GM19468 (cell line): ENCODE results near the gene ZFP69B.
"Not testable (repeated sequence)": the region's sequence is repeated elsewhere in the genome, so short reads cannot be mapped to it uniquely, and the experiment has no call there.

Experiments used
- ATAC-seq: cut with Tn5 transposase; IDR thresholded peaks from one replicate; pipeline ENCODE4 v1.9.1; 2021; ENCODE audit warnings: mild to moderate bottlenecking, moderate library complexity, moderate number of reproducible peaks; ENCODE audit not compliant: unreplicated experiment; ENCODE audit errors: extremely low read depth

The ZFP69B gene

GRCh38 chr1:40432644-40433390, 17.5 kb upstream of the ZFP69B start:
- ATAC-seq: no peak

GRCh38 chr1:40435471-40435870, 14.8 kb upstream of the ZFP69B start:
- ATAC-seq: no peak

GRCh38 chr1:40435876-40436275, 14.4 kb upstream of the ZFP69B start:
- no peak for ATAC-seq

GRCh38 chr1:40438391-40439015, 11.8 kb upstream of the ZFP69B start:
- ATAC-seq: no peak

- ATAC-seq: no peak
Observed at GRCh38 chr1:40439247-40439646, 11.0 kb upstream of the ZFP69B start.

- ATAC-seq: no peak
Observed at GRCh38 chr1:40450495-40451237, 390 bp downstream of the ZFP69B start.

- no peak for ATAC-seq
Observed at GRCh38 chr1:40451238-40451585, 936 bp downstream of the ZFP69B start.

- ATAC-seq: no peak
Observed at GRCh38 chr1:40454873-40455272, 4.6 kb downstream of the ZFP69B start.

GRCh38 chr1:40462956-40463590, 12.8 kb downstream of the ZFP69B start:
- no peak for ATAC-seq

GRCh38 chr1:40469327-40469726, 19.1 kb downstream of the ZFP69B start:
- ATAC-seq: no peak

- ATAC-seq: no peak
Observed at GRCh38 chr1:40475268-40475667, 25.0 kb downstream of the ZFP69B start.

GRCh38 chr1:40476924-40477677, 26.8 kb downstream of the ZFP69B start, which contains the start of gene ZFP69:
Gene ZFP69 (plus strand): TSS chr1:40477290. CDS start chr1:40479362, 2,072 bp downstream.
- ATAC-seq: no peak

GRCh38 chr1:40477678-40478053, 27.4 kb downstream of the ZFP69B start:
- ATAC-seq: no peak

- no peak for ATAC-seq
Observed at GRCh38 chr1:40478276-40478675, 28.0 kb downstream of the ZFP69B start.

GRCh38 chr1:40479156-40479555, 28.9 kb downstream of the ZFP69B start:
- ATAC-seq: no peak

GRCh38 chr1:40495315-40495903, 45.1 kb downstream of the ZFP69B start:
- no peak for ATAC-seq

GRCh38 chr1:40502651-40503050, 52.4 kb downstream of the ZFP69B start:
- ATAC-seq: not testable (repeated sequence)

- no peak for ATAC-seq
Observed at GRCh38 chr1:40507973-40508372, 57.7 kb downstream of the ZFP69B start.
